HFF-Myc (cell line): ENCODE results near the gene PRR33.

Experiments used
- DNase-seq: peaks from one replicate; pipeline ENCODE4 v3.0.0-alpha.2; 2011; ENCODE audit warnings: low read depth; ENCODE audit errors: extremely low read depth
- H3K4me3 ChIP-seq: replicated peaks from 2 replicates; pipeline ENCODE4 v1.5.1; 2011; ENCODE audit warnings: low read depth, mild to moderate bottlenecking, control low read depth, low read length
- TF ChIP-seq, protein P1 (sequence below): IDR thresholded peaks from 2 replicates; pipeline ENCODE4 v1.5.1; 2012; ENCODE audit warnings: mild to moderate bottlenecking, low read depth, low read length, control low read depth; ENCODE audit errors: missing control alignments

PRR33 gene

DNA sequence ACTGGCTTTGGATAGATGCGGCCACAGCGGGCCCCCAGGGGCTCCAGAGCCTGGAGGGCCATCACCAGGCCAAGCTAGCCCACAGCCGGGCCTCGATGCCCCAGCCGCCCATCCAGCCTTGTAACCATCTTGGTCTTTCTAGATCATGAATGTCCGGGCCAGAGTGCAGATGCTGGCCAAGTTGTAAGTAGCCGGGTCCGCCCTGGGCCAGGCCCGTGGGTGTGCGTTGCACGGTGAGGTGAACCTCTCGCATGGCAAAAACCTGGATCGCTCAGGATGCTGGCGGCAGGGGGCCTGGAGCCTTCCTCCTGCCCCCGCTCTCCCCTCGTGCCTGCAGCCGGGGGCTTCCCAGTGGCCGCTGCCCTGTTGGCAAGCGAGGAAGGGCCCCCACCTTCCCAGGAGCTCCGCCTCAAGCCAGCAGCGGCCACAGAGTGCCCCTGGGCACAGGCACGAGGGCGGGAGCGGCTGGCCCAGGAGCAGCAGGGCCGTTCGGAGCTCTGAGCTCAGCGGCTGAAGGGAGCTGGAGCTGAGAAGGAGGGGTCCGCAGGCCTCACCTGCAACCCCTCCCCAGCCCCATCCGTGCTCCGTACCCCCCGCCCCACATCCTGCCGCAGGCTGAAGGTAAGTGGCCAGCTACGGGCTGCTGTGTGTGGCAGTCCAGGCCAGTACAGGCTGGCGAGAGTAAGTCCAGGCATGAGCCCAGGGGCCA lies 44.5 kb upstream of the PRR33 start:
- TF ChIP-seq, protein P1, sequence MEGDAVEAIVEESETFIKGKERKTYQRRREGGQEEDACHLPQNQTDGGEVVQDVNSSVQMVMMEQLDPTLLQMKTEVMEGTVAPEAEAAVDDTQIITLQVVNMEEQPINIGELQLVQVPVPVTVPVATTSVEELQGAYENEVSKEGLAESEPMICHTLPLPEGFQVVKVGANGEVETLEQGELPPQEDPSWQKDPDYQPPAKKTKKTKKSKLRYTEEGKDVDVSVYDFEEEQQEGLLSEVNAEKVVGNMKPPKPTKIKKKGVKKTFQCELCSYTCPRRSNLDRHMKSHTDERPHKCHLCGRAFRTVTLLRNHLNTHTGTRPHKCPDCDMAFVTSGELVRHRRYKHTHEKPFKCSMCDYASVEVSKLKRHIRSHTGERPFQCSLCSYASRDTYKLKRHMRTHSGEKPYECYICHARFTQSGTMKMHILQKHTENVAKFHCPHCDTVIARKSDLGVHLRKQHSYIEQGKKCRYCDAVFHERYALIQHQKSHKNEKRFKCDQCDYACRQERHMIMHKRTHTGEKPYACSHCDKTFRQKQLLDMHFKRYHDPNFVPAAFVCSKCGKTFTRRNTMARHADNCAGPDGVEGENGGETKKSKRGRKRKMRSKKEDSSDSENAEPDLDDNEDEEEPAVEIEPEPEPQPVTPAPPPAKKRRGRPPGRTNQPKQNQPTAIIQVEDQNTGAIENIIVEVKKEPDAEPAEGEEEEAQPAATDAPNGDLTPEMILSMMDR = no peak
- H3K4me3 ChIP-seq = no peak overlapping the region
- no peak for DNase-seq

DNA sequence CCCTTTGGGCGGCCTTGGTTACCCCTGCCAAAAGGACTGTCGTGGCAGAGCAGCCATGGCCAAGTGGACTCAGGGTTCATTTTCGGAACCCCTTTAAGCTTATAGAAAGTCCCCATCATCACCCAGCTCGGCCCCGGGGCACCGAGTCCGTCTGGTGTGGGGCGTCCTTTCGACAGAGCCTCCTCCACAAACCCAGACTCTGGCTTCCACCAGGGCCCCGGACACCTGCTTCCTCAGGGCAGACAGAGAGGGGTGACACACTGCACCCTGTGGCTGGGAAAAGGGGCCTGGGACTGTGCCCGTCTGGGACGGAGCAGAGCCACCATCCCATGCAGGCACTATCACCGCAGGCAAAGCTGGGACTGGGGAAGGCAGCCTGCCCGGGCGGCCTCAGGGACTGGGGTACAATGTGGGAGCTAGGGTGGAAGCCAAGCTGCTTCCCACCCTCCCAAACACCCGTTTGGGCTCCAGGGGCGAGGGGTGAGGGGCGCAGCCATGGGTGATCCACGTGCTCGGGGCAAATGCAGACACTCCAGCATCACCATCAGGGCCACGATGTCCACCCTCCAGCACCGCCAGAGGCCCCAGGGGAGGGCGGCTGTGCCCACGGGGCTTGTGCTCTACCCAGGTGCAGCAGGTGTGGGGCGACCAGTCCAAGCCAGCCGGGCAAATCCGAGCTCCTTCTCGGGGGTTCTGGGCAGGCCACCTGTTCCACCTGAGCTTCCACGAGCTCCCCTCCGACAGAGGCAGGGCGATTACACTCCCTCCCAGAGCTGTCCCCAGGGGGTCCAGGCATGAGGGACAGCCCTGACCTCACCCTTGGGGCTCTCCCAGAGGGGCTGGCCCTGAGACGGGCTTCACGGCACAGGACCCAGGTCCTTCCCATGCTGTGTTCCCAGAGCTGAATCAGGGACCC lies 43.7 kb upstream of the PRR33 start:
- DNase-seq = no peak
- no peak overlapping the region for H3K4me3 ChIP-seq
- TF ChIP-seq, protein P1 = no peak

DNA sequence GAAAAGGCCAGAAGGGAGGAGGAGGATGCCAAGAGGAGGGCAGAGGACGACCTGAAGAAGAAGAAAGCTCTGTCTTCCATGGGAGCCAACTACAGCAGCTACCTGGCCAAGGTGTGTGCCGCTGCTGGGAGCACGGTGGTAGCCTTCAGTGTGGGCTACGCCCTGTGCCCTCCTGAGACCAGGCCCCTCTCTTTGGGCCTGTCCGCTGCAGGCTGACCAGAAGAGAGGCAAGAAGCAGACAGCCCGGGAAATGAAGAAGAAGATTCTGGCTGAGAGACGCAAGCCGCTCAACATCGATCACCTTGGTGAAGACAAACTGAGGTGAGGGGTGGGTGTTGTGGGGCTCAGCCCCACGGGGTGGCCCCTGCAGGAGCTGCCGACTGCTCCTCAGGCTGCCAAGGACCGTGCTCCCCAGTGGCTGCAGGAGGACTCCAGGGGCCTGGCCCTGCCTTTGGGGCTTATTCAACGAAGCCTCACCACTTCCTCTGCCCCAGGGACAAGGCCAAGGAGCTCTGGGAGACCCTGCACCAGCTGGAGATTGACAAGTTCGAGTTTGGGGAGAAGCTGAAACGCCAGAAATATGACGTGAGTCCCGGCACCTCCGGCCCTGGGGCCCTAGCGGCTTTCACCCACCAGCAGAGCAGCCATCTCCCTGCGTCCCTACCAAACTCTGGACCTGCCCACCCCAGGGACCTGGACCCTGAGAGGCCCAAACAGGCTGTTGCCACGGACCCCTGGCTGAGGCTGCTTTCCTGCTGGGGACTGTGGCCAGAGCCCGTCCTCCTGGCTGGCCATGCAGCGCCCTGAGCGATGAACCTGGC lies 42.9 kb upstream of the PRR33 start:
- H3K4me3 ChIP-seq = no peak overlapping the region
- TF ChIP-seq, protein P1 = no peak
- no peak for DNase-seq

DNA sequence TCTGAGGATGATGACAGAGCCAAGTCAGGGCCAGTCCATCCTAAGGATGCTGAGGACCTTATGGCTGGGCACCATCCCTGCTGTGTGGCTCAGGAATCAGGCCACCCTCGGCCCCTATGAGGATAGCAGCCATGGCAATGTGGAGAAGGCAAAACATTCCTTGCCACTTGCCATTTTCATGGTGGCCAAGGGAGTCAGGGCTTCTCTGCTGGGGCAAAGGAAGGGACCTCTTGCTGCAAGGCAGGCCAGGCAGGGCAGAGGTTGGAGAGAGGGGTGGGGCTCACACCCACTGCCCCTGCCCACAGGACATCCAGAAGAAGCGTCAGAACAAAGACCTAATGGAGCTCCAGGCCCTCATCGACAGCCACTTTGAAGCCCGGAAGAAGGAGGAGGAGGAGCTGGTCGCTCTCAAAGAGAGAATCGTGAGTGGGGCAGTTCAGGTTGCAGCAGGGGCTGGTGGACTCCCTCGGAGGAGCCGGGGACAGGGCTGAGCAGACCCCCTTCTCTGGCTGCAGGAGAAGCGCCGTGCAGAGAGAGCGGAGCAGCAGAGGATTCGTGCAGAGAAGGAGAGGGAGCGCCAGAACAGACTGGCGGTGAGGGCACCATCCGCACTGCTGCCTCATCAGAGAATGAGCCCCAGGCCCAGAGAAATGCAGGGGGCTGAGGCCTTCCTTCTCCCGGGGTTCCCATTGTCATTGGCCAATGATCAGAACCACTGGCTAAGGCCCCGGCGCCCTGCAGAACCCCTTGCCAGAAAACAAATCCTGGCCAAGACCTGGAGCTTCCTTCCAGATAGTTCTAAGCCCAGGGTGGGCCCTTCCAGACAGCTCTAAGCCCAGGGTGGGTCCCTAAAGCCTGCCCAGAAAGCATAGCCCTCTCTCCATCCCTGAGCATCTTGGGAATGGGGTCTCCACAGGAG lies 42.0 kb upstream of the PRR33 start:
- TF ChIP-seq, protein P1 = no peak
- H3K4me3 ChIP-seq = no peak overlapping the region
- DNase-seq = no peak

DNA sequence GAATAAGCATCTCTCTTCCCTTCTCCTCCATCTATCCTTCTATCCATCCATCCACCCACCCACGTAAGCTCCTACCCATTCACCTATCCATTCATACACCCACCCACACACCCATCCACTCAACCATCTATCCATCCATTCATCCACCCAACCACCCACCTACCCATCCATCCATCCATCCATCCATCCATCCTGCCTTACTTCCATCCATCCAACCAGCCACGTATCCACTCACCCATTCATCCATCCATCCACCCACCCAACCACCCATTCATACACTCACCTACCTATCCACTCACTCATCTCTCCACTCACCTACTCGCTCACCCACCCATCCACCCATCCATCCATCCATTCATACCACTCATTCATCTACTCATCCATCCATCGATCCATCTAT lies 41.0 kb upstream of the PRR33 start:
- TF ChIP-seq, protein P1 = no peak
- H3K4me3 ChIP-seq = no peak overlapping the region
- no peak for DNase-seq

DNA sequence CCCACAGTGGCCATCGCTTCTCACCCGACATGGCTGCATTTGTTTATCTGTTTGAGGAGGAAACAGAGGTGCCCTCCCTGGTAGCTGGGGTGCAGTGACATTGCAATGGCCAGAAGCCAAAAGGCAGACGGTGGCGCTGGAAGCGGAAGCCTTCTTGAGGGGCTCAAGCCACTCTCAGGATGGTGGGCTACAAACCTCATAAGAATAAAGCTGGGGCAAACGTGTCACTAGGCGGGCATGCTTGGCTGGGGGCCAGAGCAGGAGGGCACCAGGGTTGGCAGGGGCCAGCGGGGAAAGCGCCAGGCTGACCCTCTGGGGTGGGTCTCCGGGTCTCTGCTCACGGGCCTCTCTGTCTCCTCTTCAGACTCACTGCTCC lies 40.4 kb upstream of the PRR33 start:
- TF ChIP-seq, protein P1 = no peak
- DNase-seq = no peak
- H3K4me3 ChIP-seq = no peak overlapping the region
